H1 (cell line): ENCODE results near the gene FGGY. TPM values are rescaled to one million over a fixed set of nuclear protein-coding genes. Genes with fewer than 3 reads are reported as not detected.

Experiments used
- CEBPB ChIP-seq: IDR thresholded peaks from 2 replicates; pipeline ENCODE4 v1.6.1; 2012; ENCODE audit warnings: low read depth, low read length
- CHD7 ChIP-seq: fragments of 300-600 bp; sonication (generic); IDR thresholded peaks from 2 replicates; pipeline ENCODE4 v1.7.1; 2012; ENCODE audit warnings: low read length, moderate library complexity, mild to moderate bottlenecking, inconsistent platforms; ENCODE audit not compliant: insufficient replicate concordance
- KDM5A ChIP-seq: fragments of 200-600 bp; IDR thresholded peaks from 2 replicates; pipeline ENCODE4 v1.7.1; 2012; ENCODE audit warnings: mild to moderate bottlenecking, low read length, inconsistent platforms, mixed read lengths
- RFX5 ChIP-seq: IDR thresholded peaks from 2 replicates; pipeline ENCODE4 v1.6.1; 2011; ENCODE audit warnings: low read depth, low read length, improper control_type of control experiment, borderline replicate concordance
- SAP30 ChIP-seq: fragments of 300-600 bp; sonication (generic); IDR thresholded peaks from 2 replicates; pipeline ENCODE4 v1.7.1; 2012; ENCODE audit warnings: low read length, moderate library complexity, mild to moderate bottlenecking, inconsistent platforms; ENCODE audit not compliant: insufficient read depth, insufficient replicate concordance
- SIRT6 ChIP-seq: IDR thresholded peaks from one replicate; pipeline ENCODE4 v1.7.1; 2012; ENCODE audit warnings: low read length, inconsistent platforms
- SRF ChIP-seq: IDR thresholded peaks from 2 replicates; pipeline ENCODE4 v1.6.1; 2011; ENCODE audit warnings: mild to moderate bottlenecking, low read depth, low read length, moderate library complexity
- polyA plus RNA-seq, 7 experiments: library from polyadenylated mRNA; depleted of rRNA in 3 of 7; stranded (reverse) in 5 of 7; unstranded in 2 of 7; fragments of >200 nt in 5 of 7; fragments of 200-250 nt in 2 of 7; gene quantifications; 1 replicate in 5 of 7; 2 replicates in 1 of 7; 4 replicates in 1 of 7; pipeline versions ENCODE4 v1.2.1 to v1.2.3, GENCODE V29; 2011 to 2013; ENCODE audit warnings: missing spikeins in 2 of 7, mixed read lengths in 2 of 7
- total RNA-seq: library from RNA; stranded (reverse); fragmentation: NEBNext Ultra II Directional; extraction: Animal tissue kit (Norgen Biotek cat#: 25700); gene quantifications from 2 replicates; pipeline ENCODE4 v1.2.1, GENCODE V29; 2021

Gene FGGY
- total and polyA plus RNA-seq, 2 of the 8 experiments (the other 6 are each of a cell fraction or from before 2014, with no cell fraction given): 10.3 to 12.5 TPM

GRCh38 chr1:59514061-59514909, 217.4 kb downstream of the FGGY start (continued):
- TF ChIP-seq CHD7 (no peak), RFX5 (no peak), SAP30 (no peak), SRF (no peak), KDM5A (no peak), CEBPB (no peak), SIRT6 (no peak)
